Lung (tissue), 12 donors: ENCODE data around the gene KLK5. TPM values are rescaled to one million over a fixed set of nuclear protein-coding genes. Genes with fewer than 3 reads are reported as not detected.

Experiments used
- ATAC-seq: fragments of 200-7000 bp; cut with Tn5 transposase; one replicate; pipeline ENCODE4 v1.9.1; 2020; ENCODE audit warnings: moderate number of reproducible peaks; ENCODE audit not compliant: insufficient read depth, low FRiP score
- DNase-seq, 3 donors: peaks; one replicate each; pipeline ENCODE4 v3.0.0-alpha.2; 2013 to 2017
- H3K27ac ChIP-seq, 2 donors: one replicate each; pipeline ENCODE4 v1.5.1; 2013; ENCODE audit warnings: mild to moderate bottlenecking in 2 of 2, moderate library complexity in 2 of 2, control low read depth in 1 of 2, inconsistent platforms in 1 of 2, low read depth in 1 of 2, low read length in 1 of 2
- H3K27me3 ChIP-seq, 3 donors: one replicate each; pipeline ENCODE4 v1.5.1; 2013; ENCODE audit warnings: low read length in 2 of 3; ENCODE audit not compliant: control insufficient read depth in 3 of 3, insufficient read depth in 3 of 3
- H3K36me3 ChIP-seq, 4 donors: one replicate each; pipeline ENCODE4 v1.5.1; 2013; ENCODE audit warnings: low read length in 4 of 4, mild to moderate bottlenecking in 1 of 4, moderate library complexity in 1 of 4; ENCODE audit not compliant: control insufficient read depth in 4 of 4, insufficient read depth in 4 of 4
- H3K4me1 ChIP-seq, 5 donors: one replicate each; pipeline ENCODE4 v1.5.1; 2013; ENCODE audit warnings: low read length in 5 of 5, mild to moderate bottlenecking in 2 of 5, moderate library complexity in 1 of 5; ENCODE audit not compliant: control insufficient read depth in 5 of 5, insufficient read depth in 5 of 5
- H3K4me3 ChIP-seq: one replicate; pipeline ENCODE4 v1.5.1; 2013; ENCODE audit warnings: mild to moderate bottlenecking, control low read depth, moderate library complexity
- H3K9ac ChIP-seq, 2 donors: one replicate each; pipeline ENCODE4 v1.5.1; 2013; ENCODE audit warnings: low read length in 2 of 2, control low read depth in 1 of 2; ENCODE audit not compliant: insufficient read depth in 1 of 2
- H3K9me3 ChIP-seq, 4 donors: one replicate each; pipeline ENCODE4 v1.5.1; 2013; ENCODE audit warnings: low read length in 3 of 4, mild to moderate bottlenecking in 1 of 4, moderate library complexity in 1 of 4; ENCODE audit not compliant: control insufficient read depth in 4 of 4, insufficient read depth in 3 of 4
- WGBS, 2 donors: extraction: QIAGEN DNeasy Blood & Tissue Kit; methylation state at CpG; one replicate each; pipeline ENCODE4 v1.1.7; 2013; 5-methylcytosine and 5-hydroxymethylcytosine counted together
- polyA plus RNA-seq, 2 donors: library from polyadenylated mRNA; stranded (reverse); fragments of 200-250 nt; gene quantifications; one replicate each; pipeline ENCODE4 v1.2.1, GENCODE V29; 2013
- total RNA-seq, 2 donors: library from RNA; depleted of rRNA in 1 of 2; stranded (reverse); fragments of >200 nt in 1 of 2; gene quantifications; one replicate each; pipeline ENCODE4 v1.2.1, GENCODE V29; 2014 to 2021
- TF ChIP-seq, protein P1 (sequence below): IDR thresholded peaks from 2 replicates; pipeline ENCODE4 v1.5.1; 2012; ENCODE audit warnings: mild to moderate bottlenecking; ENCODE audit errors: control extremely low read depth, extremely low read depth
- donor health status: control.
- donor health status: control.
- donor health status: Bipolar disorder and iron deficiency.
- donor health status: healthy.
- donor health status: DM: yes; HTN: yes; CAD: no.

The KLK5 gene
- total and polyA plus RNA-seq, 4 donors, result 0.06 to 0.60 TPM; not detected in 2

DNA sequence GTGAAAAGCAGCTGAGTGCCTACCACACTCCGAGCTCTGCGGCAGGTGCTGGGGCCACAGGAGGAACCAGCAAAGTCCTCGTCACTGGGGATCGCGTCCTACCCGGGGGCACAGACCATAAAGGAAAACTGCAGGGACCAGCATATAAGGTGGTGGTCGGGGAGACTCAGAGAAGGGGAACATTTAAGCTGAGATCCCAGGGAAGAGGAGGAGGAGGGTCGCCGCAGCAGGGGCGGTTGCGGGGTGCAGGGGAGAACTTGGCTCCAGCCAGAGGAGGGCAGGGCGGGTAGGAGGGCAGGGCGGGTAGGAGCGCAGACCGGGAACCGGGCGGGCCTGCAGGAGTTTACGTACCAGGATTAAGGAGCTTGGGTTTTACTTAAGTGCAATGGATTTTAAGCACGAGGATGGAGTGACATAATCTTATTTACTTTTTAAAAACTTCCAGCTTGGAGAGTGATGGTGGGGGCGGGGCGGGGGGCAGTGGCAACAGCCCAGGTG, 40.7 kb downstream of the KLK5 start:
- 15 to 21% methylated on average over 21 of the region's 21 CpGs for WGBS, 2 donors
- no peak for DNase-seq
- peaks cover 17 to 55% (median 25%) of the 10 kb centered on the region in 3 donors for H3K27me3 ChIP-seq

DNA sequence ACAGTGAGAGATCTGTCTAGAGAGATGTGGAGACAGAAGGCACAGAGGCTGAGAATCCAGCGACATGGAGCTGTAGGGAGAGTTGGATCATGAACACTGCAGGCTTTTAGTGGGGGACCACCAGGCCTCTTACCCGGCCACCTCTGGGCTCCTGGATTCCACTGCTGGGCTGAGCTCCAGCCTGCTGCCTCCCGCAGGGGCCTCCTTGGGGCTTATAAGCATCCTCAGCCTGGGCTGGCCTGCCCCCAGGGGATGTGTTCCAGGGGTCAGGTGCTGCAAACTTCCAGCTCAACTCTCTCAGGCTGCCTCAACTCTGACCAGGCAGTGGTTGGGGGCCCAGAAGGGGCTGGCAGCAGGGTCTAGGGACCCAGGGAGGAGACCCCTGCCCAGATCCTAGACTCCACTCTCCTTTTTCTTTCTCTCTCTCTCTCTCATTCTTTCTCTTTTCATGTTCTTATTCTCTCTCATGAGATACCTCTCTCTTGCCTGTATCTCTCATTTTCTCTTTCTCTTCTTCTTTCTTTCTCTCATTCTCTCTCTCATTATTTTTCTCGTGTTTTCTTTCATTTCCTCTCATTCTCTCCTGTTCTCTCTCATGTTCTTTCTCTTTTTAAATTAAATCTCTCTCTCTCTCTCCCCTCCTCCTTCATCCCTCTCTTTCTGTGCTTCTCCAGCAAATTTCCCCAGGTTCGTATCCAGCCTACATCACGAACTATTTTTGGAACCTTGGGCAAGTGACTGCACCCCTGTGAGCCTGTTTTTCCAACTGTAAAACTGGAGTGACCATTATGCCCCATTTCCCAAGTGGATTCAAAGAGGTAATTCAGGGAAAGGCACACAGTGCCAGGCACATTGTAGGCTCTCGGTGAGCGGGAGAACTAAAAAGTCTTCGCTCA, 41.4 kb downstream of the KLK5 start, which contains the start of gene KLK4:
KLK4 (minus strand) TSS at position 190 of the 896 bp plus-strand sequence. CDS start 657 bp downstream, outside the sequence.
- ATAC-seq (no peak), DNase-seq (no peak)
- H3K36me3 ChIP-seq, result no peaks in the 10 kb centered on the region
- TF ChIP-seq, protein P1, sequence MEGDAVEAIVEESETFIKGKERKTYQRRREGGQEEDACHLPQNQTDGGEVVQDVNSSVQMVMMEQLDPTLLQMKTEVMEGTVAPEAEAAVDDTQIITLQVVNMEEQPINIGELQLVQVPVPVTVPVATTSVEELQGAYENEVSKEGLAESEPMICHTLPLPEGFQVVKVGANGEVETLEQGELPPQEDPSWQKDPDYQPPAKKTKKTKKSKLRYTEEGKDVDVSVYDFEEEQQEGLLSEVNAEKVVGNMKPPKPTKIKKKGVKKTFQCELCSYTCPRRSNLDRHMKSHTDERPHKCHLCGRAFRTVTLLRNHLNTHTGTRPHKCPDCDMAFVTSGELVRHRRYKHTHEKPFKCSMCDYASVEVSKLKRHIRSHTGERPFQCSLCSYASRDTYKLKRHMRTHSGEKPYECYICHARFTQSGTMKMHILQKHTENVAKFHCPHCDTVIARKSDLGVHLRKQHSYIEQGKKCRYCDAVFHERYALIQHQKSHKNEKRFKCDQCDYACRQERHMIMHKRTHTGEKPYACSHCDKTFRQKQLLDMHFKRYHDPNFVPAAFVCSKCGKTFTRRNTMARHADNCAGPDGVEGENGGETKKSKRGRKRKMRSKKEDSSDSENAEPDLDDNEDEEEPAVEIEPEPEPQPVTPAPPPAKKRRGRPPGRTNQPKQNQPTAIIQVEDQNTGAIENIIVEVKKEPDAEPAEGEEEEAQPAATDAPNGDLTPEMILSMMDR, result no peak
- peaks cover 0 to 5% (median 0%) of the 10 kb centered on the region in 5 donors for H3K4me1 ChIP-seq
- H3K9me3 ChIP-seq, result peaks cover 0 to 13% (median 0%) of the 10 kb centered on the region in 4 donors
- H3K4me3 ChIP-seq, result no peak within 1 kb of the TSS
- no peak within 1 kb of the TSS for H3K27ac ChIP-seq
- WGBS, 2 donors, result 59 to 68% methylated on average over 9 of the region's 9 CpGs
- peaks cover 20 to 55% (median 25%) of the 10 kb centered on the region in 3 donors for H3K27me3 ChIP-seq
- H3K9ac ChIP-seq, result no peak within 1 kb of the TSS

More for the DNA sequence above, 40.7 kb downstream of the KLK5 start:
- H3K9ac ChIP-seq, result no peak overlapping the region
- ATAC-seq, result no peak
- no peak overlapping the region for H3K27ac ChIP-seq
- peaks cover 0 to 5% (median 0%) of the 10 kb centered on the region in 5 donors for H3K4me1 ChIP-seq
- TF ChIP-seq, protein P1, result no peak
- no peak overlapping the region for H3K4me3 ChIP-seq
- H3K36me3 ChIP-seq, result no peaks in the 10 kb centered on the region
- H3K9me3 ChIP-seq, result peaks cover 0 to 13% (median 0%) of the 10 kb centered on the region in 4 donors

- H3K27ac ChIP-seq, result no peak overlapping the region
- no peaks in the 10 kb centered on the region for H3K36me3 ChIP-seq
- TF ChIP-seq, protein P1, result no peak
- H3K9ac ChIP-seq, result no peak overlapping the region
- peaks cover 0 to 5% (median 0%) of the 10 kb centered on the region in 5 donors for H3K4me1 ChIP-seq
- WGBS, 2 donors, result 58 to 62% methylated on average over 4 of the region's 4 CpGs
- no peak for DNase-seq
- H3K9me3 ChIP-seq, result peaks cover 0 to 13% (median 0%) of the 10 kb centered on the region in 4 donors
- no peak overlapping the region for H3K4me3 ChIP-seq
- ATAC-seq, result no peak
- peaks cover 24 to 55% (median 26%) of the 10 kb centered on the region in 3 donors for H3K27me3 ChIP-seq
Observed at GRCh38 chr19:50910722-50911121, 42.1 kb downstream of the KLK5 start.
